SU-DHL-6 (cell line): Measurements from ENCODE around the gene FAM53A.

Experiments
- EZH2phosphoT487 ChIP-seq: fragments of 200-600 bp; sonication (generic), shearing (Covaris generic); conservative IDR thresholded peaks from 2 replicates; pipeline ENCODE4 v1.6.1; 2018; ENCODE audit warnings: mild to moderate bottlenecking, antibody characterized with exemption, low read length, moderate library complexity, mixed read lengths
- TF ChIP-seq, protein P1 (sequence below): fragments of 200-600 bp; sonication (generic); IDR thresholded peaks from one replicate; pipeline ENCODE4 v1.5.1; 2017; ENCODE audit warnings: antibody characterized with exemption, mild to moderate bottlenecking, low read length, moderate library complexity; ENCODE audit not compliant: insufficient read depth, poor library complexity, severe bottlenecking

DNA sequence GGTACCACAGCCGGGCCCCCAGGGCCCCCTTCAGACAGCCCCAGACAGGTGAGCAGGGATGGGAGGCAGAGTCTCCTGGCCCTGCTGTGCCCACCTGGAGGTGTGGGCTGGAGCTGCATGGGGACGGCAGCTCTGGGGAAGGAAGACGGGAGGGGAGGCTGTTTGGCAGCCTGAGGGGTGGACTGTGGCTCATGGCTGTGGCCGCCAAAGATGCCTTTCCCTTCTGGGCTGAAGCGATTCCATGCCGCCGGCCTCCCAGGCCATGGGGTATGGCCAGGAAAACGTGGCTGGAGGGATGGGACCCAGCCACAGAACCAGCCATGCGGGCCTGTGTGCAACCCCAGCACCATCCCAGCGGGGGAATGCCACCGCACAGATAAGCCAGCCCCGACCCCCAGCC, 65.7 kb downstream of the FAM53A start:
- TF ChIP-seq, protein P1, sequence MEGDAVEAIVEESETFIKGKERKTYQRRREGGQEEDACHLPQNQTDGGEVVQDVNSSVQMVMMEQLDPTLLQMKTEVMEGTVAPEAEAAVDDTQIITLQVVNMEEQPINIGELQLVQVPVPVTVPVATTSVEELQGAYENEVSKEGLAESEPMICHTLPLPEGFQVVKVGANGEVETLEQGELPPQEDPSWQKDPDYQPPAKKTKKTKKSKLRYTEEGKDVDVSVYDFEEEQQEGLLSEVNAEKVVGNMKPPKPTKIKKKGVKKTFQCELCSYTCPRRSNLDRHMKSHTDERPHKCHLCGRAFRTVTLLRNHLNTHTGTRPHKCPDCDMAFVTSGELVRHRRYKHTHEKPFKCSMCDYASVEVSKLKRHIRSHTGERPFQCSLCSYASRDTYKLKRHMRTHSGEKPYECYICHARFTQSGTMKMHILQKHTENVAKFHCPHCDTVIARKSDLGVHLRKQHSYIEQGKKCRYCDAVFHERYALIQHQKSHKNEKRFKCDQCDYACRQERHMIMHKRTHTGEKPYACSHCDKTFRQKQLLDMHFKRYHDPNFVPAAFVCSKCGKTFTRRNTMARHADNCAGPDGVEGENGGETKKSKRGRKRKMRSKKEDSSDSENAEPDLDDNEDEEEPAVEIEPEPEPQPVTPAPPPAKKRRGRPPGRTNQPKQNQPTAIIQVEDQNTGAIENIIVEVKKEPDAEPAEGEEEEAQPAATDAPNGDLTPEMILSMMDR, result no peak
- TF ChIP-seq EZH2phosphoT487, result no peak
